ENCODE data around the gene CEP192. TPM values are rescaled to one million over a fixed set of nuclear protein-coding genes. Genes with fewer than 3 reads are reported as not detected.
"Not testable (repeated sequence)": the region's sequence is repeated elsewhere in the genome, so short reads cannot be mapped to it uniquely, and the experiment has no call there.

Gene CEP192
- total and polyA plus RNA-seq, 2 donors from 2014 or later: 4.9 to 31.7 TPM

DNA sequence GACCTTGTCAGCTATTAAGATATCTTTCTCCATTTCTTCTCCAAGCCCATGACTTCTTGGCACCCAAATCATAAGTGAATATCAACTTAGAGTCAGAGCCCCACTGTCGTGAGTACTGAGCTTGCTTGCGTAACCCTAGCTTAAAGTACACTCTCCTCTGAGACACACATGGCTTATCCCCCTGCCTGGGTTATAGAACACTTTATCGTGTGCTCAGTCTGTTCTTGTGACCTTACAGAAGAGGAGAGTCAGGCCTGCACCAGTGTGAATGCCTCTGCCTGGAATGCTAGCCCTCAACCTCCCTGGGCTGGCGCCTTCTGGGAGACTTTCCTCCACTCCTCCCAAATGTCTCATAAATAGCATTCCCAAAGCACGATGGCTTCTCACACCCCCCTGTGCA lies 79.3 kb downstream of the CEP192 start:
- no peak for FAIRE-seq
- Histone ChIP-seq H3K4me3 (ENCODE audit: low read length in 3 of 3) (no peak overlapping the region), H3K9ac (ENCODE audit: low read length in 3 of 3) (no peak overlapping the region), H3K4me1 (ENCODE audit: control insufficient read depth in 2 of 3, insufficient read depth in 2 of 3, low read depth in 1 of 3, low read length in 3 of 3) (no peaks in the 10 kb centered on the region), H3K36me3 (ENCODE audit: control insufficient read depth in 2 of 3, insufficient read depth in 3 of 3, low read length in 3 of 3) (peaks cover 5 to 38% (median 20%) of the 10 kb centered on the region in 3 donors), H3K27me3 (ENCODE audit: control insufficient read depth, insufficient read depth, low read length) (no peaks in the 10 kb centered on the region), H3K27ac (ENCODE audit: low read depth in 2 of 2, low read length in 2 of 2) (no peak overlapping the region), H3K9me3 (ENCODE audit: control insufficient read depth in 2 of 3, insufficient read depth in 1 of 3, low read length in 3 of 3) (no peaks in the 10 kb centered on the region)
- no peak for DNase-seq
- TF ChIP-seq, protein P1, sequence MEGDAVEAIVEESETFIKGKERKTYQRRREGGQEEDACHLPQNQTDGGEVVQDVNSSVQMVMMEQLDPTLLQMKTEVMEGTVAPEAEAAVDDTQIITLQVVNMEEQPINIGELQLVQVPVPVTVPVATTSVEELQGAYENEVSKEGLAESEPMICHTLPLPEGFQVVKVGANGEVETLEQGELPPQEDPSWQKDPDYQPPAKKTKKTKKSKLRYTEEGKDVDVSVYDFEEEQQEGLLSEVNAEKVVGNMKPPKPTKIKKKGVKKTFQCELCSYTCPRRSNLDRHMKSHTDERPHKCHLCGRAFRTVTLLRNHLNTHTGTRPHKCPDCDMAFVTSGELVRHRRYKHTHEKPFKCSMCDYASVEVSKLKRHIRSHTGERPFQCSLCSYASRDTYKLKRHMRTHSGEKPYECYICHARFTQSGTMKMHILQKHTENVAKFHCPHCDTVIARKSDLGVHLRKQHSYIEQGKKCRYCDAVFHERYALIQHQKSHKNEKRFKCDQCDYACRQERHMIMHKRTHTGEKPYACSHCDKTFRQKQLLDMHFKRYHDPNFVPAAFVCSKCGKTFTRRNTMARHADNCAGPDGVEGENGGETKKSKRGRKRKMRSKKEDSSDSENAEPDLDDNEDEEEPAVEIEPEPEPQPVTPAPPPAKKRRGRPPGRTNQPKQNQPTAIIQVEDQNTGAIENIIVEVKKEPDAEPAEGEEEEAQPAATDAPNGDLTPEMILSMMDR (IDR thresholded peaks at IDR 0.05; ENCODE audit: borderline replicate concordance, extremely low read depth, insufficient read depth): no peak
- intact Hi-C loops (cut with DNase I): no loop called here

DNA sequence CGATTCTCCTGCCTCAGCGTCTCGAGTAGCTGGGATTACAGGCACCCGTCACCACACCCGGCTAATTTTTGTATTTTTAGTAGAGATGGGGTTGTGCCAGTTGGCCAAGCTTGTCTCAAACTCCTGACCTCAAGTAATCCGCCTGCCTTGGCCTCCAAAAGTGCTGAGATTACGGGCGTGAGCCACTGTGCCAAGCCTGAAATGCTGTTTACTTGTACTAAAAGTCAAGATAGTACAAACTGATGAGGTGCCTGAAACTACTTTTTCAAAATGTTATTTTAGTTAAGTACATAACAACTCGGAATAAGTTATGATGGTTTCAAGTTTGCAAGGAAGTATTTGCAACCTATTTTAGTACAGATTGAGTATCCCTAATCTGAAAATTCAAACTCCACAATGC lies 85.7 kb downstream of the CEP192 start:
- FAIRE-seq (no peak), DNase-seq (no peak)
- no peak overlapping the region for H3K9ac ChIP-seq (ENCODE audit: low read length in 3 of 3)
- H3K4me1 ChIP-seq (ENCODE audit: control insufficient read depth in 2 of 3, insufficient read depth in 2 of 3, low read depth in 1 of 3, low read length in 3 of 3): no peaks in the 10 kb centered on the region
- H3K9me3 ChIP-seq (ENCODE audit: control insufficient read depth in 2 of 3, insufficient read depth in 1 of 3, low read length in 3 of 3): peaks cover 0 to 4% (median 0%) of the 10 kb centered on the region in 3 donors
- TF ChIP-seq, protein P1 (IDR thresholded peaks at IDR 0.05; ENCODE audit: borderline replicate concordance, extremely low read depth, insufficient read depth): no peak
- no peak overlapping the region for H3K27ac ChIP-seq (ENCODE audit: low read depth in 2 of 2, low read length in 2 of 2)
- no peak overlapping the region for H3K4me3 ChIP-seq (ENCODE audit: low read length in 3 of 3)
- peaks cover 0 to 14% (median 10%) of the 10 kb centered on the region in 3 donors for H3K36me3 ChIP-seq (ENCODE audit: control insufficient read depth in 2 of 3, insufficient read depth in 3 of 3, low read length in 3 of 3)
- H3K27me3 ChIP-seq (ENCODE audit: control insufficient read depth, insufficient read depth, low read length): no peaks in the 10 kb centered on the region
- intact Hi-C loops (cut with DNase I): no loop called here

DNA sequence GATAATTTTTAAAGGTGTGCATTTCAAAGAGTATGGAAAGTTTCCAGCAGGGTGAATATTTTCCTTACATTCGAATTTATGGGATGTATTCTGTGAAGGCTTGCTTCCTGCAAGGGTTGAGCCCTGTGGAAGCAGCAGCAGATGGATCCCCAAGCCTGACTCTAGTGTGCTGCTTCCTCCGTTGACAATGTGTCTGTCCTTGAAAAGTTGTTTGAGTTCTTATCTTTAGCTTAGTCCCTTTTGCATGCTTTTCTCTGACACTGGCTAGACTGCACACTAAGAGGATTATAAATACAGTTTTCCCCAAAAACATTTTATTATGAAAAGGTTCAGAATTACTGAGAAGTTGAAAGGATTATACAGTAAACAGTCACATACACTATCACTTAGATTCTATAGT lies 86.3 kb downstream of the CEP192 start:
- Histone ChIP-seq H3K9me3 (ENCODE audit: control insufficient read depth in 2 of 3, insufficient read depth in 1 of 3, low read length in 3 of 3) (peaks cover 0 to 4% (median 0%) of the 10 kb centered on the region in 3 donors), H3K9ac (ENCODE audit: low read length in 3 of 3) (no peak overlapping the region), H3K27ac (ENCODE audit: low read depth in 2 of 2, low read length in 2 of 2) (no peak overlapping the region), H3K4me3 (ENCODE audit: low read length in 3 of 3) (no peak overlapping the region), H3K36me3 (ENCODE audit: control insufficient read depth in 2 of 3, insufficient read depth in 3 of 3, low read length in 3 of 3) (peaks cover 0 to 9% (median 7%) of the 10 kb centered on the region in 3 donors), H3K4me1 (ENCODE audit: control insufficient read depth in 2 of 3, insufficient read depth in 2 of 3, low read depth in 1 of 3, low read length in 3 of 3) (no peaks in the 10 kb centered on the region), H3K27me3 (ENCODE audit: control insufficient read depth, insufficient read depth, low read length) (no peaks in the 10 kb centered on the region)
- intact Hi-C loops (cut with DNase I): no loop called here
- TF ChIP-seq, protein P1 (IDR thresholded peaks at IDR 0.05; ENCODE audit: borderline replicate concordance, extremely low read depth, insufficient read depth): no peak
- DNase-seq: no peak
- no peak for FAIRE-seq

DNA sequence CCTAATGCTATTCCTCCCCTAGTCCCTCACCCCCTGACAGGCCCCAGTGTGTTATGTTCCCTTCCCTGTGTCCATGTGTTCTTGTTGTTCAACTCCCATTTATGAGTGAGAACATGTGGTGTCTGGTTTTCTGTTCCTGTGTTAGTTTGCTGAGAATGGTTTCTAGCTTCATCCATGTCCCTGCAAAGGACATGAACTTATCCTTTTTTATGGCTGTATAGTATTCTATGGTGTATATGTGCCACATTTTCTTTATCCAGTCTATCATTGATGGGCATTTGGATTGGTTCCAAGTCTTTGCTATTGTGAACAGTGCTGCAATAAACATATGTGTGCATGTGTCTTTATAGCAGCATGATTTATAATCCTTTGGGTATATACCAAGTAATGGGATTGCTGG lies 86.9 kb downstream of the CEP192 start:
- H3K4me1 ChIP-seq (ENCODE audit: control insufficient read depth in 2 of 3, insufficient read depth in 2 of 3, low read depth in 1 of 3, low read length in 3 of 3); H3K36me3 ChIP-seq (ENCODE audit: control insufficient read depth in 2 of 3, insufficient read depth in 3 of 3, low read length in 3 of 3); DNase-seq; H3K9me3 ChIP-seq (ENCODE audit: control insufficient read depth in 2 of 3, insufficient read depth in 1 of 3, low read length in 3 of 3); H3K27ac ChIP-seq (ENCODE audit: low read depth in 2 of 2, low read length in 2 of 2); intact Hi-C loops (cut with DNase I); FAIRE-seq; H3K4me3 ChIP-seq (ENCODE audit: low read length in 3 of 3); H3K9ac ChIP-seq (ENCODE audit: low read length in 3 of 3); H3K27me3 ChIP-seq (ENCODE audit: control insufficient read depth, insufficient read depth, low read length): not testable (repeated sequence)
